Activated effector memory CD4-positive, alpha-beta T cell treated with anti-CD3 and anti-CD28 coated beads, Interleukin-2, amount 50 U/mL, for 16 hours (primary cell): ENCODE data around the gene CLDN19.

Experiments used
- DNase-seq: peaks from one replicate; pipeline ENCODE4 v3.0.0-alpha.2; 2020

The CLDN19 gene, protein sequence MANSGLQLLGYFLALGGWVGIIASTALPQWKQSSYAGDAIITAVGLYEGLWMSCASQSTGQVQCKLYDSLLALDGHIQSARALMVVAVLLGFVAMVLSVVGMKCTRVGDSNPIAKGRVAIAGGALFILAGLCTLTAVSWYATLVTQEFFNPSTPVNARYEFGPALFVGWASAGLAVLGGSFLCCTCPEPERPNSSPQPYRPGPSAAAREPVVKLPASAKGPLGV

DNA sequence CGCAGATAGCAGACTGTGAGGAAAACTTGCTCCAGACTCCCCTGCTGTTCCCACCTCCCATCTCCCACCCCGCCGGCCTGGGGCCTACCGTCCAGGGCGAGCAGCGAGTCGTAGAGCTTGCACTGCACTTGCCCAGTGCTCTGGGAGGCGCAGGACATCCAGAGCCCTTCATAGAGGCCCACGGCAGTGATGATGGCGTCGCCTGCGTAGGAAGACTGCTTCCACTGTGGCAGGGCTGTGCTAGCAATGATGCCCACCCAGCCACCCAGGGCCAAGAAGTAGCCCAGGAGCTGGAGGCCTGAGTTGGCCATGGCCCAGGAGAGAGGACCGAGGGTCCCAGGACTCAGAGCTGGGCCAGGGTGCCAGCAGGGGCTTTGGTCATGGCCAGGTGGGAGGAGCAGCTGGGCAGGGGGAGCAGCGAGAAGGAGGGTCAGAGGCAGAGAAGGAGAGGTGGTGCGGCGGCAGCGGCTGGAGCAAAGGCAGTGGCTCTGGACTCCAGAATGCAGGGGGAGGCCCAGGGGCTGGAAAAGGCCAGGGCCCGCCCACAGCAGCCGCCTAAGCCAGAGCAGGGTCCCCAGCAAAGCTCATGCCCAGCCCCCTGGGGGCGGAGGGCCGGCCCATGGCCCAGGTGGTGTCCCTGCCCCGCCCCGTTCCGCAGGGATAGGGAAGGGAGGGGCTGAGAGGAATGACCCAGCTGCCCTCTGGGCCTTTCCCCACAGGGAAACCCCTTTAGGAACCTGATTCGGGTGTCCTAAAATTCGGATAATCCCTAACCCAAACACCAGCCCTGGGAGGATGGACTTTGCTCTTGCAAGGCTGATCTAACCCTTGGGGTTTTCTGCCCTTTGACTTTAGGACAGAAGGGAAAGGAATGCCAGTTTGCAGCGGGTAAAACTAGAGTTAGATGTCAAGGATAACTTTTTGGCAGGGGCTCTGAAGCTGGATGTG lies at the start of gene CLDN19:
TSS of gene CLDN19 (minus strand) at position 484 of the 948 bp plus-strand sequence. CDS start at position 311, 173 bp downstream.
- no peak for DNase-seq

DNA sequence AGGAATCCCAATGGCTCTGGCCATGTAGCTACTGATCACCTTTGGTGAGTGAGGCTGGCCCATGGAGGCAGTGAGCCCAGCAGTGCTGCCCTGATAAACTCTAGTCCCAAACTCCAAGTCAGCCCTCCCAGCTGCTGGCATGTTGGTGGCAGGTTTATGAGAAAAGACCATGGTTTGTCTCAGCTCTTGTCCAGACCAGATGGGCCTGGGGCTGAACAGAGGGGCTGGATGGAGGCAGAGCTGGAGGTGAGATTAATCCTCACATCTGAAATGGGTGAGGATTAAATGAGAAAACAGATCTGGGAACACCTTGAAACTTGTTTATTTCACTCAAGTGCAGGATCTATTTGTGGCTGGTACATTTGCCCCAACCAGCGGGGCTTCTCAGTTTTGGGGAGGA lies 48.0 kb upstream of the CLDN19 start:
- no peak for DNase-seq

DNA sequence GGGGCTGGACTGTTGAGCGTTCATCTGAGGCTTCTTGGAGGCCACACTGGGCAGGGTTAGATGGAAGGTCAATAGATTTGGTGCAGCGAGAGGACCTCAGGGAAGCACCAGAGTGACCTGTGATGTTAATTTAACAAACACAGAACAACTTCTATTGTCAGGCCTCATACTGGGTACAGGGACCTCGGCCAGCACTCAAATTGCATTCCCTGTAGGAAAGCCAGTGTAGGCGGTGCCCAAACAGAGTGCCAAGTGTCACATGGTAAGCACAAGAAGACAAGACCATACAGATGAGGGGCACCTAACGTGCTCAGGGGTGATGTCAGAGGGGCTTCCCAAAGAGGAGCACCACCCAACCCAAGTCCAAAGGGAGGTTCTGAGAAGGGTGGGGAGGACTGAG lies 46.1 kb upstream of the CLDN19 start:
- DNase-seq: no peak

DNA sequence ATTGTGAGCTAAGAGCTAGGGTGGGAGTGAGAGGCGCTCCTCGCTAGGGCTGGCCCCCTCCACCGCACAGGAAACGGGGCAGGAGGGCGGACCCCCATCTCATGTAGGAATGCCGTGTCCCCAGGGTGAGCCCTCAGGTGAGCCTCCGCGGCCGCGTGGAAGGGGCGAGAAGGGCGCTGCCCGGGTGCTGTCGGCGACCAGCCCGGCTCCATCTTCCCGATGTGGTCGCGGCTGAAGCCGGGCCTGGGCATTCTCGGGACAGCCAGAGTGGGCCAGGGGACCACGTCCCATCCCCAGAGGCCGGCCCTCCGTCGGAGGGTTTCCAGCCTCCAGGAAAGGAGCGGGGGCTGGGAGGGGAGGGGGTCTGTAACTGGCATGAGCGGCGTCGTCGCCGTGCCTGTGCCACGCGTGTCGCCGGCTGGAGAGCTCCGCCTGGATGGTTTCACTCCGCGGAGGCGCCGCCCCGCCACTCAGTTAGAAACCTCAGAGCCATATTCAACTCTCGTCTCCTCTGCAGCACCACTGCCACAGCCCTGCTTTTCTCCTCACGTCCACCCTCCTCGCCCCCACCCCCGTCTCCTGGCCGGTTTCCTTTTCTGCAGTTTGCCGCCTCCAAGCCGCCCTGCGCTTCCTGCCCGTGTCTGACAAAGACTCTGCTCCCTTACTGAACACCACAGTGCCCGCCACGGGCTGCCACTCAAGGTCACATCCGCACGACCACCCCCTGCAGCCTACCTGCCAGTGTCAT lies 45.1 kb upstream of the CLDN19 start, which contains the start of gene TMEM269:
TSS of gene TMEM269 (plus strand) at position 46 of the 748 bp plus-strand sequence. CDS start 4,903 bp downstream, outside the sequence.
- DNase-seq: peak; percentile 81

DNA sequence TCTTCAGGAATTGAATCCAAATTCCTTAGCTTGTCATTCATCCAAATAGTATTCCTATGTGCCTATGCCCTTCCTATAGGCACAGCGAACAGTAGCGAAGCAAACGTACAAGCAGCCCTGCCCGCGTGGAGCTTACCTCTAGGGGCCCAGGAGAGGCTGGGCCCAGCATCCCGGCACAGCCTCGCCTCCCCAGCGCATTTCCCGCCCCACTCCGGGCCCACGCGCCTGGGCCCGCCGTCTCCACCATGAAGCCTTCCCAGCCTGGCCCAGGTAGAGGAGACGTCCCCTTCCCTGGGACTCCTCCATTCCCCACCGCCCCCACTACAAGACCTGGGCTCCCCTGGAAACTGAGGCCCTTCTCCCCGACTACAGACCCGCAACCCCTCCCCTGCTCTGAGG lies 44.5 kb upstream of the CLDN19 start:
- no peak for DNase-seq

DNA sequence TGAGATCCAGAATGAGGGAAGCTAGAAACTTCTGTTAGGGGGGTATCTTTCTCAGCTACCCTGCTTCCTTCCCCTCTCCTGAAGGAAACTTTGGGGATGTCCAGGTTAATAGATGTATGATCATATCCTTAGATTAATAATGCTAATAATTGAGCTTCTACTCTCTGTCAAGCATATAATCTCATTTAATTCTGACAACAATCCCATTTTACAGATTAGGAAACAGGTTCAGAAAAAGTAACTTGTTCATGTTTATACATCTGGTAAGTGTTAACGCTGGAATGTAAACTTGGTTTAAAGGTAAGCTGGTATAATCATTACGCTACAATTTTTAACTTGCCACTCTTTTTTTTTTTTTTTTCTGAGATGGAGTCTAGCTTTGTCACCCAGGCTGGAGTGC lies 43.1 kb upstream of the CLDN19 start:
- no peak for DNase-seq

DNA sequence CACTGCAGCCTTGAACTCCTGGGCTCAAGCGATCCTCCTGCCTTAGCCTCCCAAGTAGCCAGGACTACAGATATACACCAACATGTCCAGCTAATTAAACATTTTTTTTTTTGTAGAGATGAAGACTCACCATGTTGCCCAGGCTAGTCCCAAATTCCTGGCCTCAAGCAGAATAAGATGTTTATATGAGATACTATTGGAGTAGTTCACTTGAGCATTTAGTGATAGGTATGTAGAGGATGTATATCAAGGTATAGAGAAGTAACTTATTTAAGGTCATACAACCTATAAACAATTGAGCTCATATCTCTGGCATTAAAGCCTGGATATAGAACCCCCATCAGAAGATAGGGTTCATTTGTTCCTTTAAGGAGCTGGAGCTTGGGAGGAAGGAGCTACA lies 40.1 kb upstream of the CLDN19 start:
- DNase-seq: no peak

DNA sequence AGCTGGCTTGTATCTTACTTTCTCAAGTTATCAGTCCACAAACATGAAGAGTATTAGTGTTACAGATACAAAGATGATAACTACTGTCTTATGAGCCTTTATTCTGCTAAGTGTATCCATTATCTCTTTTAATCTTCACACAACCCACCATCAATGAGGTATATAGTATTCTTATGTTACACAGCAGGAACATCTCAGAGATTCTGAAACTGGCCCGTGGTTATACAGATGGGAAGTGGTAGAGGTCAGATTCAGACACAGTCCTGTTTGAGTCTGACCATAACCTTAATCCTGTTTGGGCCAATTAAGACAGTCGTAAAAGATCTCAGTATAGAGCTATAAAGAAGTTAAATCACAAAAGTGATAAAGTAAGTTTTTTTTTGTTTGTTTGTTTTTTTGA lies 39.7 kb upstream of the CLDN19 start:
- DNase-seq: no peak

DNA sequence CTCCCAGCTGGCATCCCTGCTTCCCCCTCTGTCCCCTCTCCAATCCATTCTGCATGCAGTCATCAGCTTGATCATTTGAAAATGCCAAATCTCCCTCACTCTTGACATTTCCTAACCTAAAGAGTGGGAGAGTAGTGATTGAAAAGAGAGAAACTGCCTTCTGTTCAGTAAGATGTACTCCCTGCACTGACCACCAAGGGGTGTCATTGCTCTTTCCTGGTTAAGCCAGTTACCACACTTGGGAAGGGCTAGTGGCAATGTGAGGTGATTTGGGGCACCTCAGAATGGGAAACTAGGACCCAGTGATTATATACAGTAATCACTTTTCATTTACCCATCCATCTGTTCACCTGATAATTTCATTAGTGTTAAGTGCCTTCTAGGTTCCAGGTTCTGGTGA lies 37.8 kb upstream of the CLDN19 start:
- no peak for DNase-seq

DNA sequence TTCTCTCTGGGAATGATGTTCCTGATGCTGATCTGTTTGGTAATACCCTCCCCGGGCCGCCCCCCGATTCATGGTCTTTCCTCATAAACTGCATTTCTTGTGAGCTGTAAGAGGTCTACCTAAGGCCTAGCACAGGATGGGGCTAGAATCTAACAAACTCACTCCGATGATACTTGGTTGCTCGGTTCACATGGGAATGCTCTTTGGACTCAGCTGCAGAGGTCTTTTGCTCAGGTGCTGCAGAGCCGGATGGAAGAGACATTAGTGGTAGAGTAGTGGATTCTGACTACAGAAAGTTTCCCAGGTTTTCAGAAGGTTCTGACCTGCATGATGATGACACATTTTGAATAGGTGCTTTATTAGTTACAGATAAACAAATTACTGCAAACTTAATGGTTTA lies 36.5 kb upstream of the CLDN19 start:
- no peak for DNase-seq

DNA sequence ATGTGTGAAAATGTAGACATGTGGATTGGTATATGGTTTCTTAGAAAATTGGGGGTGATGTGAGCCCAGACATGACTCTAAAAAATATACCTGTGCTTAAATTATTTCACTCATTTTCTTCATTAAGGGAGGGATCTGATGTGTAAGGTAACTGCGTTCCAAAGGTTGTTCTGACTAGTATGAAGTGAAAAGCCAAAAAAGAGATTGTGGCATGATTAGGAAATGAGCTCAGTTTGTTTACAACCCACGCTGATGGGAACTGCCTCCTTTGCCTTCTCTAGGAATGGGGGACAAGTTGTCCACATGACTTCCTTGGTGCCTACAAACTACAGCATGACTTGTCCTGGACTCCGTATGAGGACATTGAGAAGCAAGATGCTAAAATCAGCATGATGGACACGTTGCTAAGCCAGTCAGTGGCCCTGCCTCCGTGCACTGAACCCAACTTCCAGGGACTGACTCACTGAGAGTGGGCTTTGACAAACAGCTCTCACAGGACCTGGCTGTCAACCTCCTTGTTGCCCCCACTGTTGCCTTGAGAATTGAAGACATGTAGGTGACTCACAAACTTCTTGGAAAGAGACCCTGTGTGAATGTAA lies 35.0 kb upstream of the CLDN19 start:
- no peak for DNase-seq

DNA sequence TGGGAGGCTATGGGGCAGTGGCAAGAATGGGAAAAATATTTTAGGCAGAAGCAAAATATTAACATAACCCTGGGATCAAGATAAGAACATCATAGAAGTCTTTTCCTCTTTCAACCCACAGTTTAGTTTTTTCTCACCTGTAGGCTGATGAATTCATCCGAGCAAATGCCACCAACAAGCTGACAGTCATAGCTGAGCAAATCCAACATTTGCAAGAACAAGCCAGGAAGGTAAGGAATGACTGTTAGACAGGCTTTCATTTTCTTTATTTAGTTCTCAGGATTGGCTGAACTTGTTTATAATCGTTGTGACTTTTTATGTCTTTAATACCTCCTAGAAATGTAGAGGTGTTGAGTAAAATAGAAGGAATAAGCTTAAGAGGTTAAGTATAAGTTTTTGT lies 33.4 kb upstream of the CLDN19 start:
- no peak for DNase-seq

DNA sequence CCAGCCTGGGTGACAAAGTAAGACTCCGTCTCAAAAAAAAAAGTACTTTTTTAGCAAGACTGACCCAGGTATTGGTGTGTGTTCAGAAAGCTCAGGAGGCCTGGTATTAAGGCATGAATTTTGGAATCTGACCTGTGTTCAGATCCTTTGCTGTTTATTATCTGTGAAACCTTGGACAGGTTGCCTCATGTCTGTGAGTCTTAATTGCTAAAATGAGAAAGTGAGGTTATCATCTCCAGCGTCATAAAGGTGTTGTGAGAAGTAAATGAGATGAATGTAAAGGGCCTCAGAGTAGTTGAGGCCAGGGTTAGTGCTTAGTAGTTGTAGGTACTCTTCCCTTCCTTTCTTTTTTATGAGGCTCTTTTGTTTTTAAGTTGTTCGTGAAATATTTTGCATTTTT lies 29.8 kb upstream of the CLDN19 start:
- DNase-seq: no peak

DNA sequence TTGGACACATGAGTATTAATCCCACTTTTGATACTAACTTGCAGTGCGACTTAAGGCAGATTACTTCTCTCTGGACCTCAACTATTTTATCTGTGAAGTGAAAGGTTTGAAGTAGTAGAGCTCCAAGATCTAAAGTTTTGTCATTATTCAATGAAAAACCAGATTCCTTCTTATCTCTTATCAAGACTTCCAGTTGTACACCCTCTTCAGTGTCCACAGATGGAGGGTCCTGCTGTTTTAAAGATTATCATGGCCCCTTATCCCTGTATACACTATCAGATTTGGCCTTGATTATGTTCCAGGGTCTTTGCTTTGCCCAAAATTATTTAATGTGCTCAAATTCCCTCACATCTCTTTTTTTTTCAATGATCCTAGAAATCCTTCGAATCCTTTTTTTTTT lies 28.1 kb upstream of the CLDN19 start:
- no peak for DNase-seq

DNA sequence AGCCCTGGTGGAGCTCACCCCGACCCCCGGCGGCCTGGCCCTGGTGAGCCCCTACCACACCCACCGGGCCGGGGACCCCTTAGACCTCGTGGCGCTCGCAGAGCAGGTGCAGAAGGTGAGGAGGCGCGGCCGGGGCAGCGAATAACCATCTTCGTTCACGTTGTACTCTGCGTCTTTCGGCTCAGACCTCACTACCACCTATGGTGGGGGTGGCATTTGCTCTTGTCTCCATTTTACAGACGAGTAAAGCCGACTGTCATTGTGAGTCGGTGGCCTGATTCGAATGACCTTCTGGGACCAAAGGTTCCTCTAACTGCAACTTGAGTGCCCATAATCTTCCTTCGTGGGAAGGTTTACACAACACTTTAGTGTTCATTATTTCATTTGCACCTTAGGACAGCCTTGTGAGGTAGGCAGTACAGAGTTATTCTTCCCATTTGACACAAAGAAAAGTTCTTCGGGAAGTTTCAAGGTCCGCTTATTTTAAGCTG lies 27.5 kb upstream of the CLDN19 start:
- no peak for DNase-seq

DNA sequence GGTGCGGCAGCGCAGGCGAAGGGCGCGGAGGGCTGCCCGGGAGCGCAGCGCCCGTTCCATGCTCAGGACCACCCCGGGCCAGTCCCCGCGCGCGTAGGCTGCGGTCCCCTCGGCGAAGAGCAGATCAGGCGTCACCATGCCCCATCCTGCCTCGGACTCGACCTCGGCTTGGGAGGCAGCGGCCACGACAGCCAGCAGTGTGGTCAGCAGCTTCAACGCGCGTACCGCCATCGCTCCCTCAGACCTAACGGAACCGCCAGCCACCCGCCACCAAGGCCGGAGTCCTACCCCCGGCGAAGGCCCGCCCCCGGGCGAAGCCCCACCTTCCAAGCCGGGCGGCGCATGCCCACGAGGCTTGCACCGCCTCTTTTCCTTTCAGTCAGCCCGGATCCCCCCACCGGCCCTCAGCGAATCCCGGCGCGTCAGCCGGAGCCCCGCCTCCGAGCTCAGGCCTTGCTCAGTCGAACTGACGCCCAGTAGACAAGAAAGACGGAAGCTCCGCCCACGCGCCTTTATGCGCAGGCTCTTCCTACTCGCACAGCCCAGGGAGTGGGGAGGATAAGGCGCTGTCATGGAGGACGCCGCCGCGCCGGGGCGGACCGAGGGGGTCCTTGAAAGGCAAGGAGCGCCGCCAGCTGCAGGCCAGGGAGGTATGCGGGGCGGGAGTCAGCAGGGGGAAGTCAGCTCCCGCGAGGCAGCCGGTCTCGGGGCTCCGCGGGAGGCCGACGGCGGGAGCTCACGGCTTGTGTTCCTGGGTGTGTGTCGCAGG lies 26.9 kb upstream of the CLDN19 start, which contains the start of the genes C1orf50 and P3H1:
TSS of gene C1orf50 (plus strand) at position 509 of the 769 bp plus-strand sequence. CDS start at position 572, 63 bp downstream.
TSS of gene P3H1 (minus strand) at position 288 of the 769 bp plus-strand sequence. CDS start at position 231, 57 bp downstream.
- DNase-seq: peak; percentile 100

DNA sequence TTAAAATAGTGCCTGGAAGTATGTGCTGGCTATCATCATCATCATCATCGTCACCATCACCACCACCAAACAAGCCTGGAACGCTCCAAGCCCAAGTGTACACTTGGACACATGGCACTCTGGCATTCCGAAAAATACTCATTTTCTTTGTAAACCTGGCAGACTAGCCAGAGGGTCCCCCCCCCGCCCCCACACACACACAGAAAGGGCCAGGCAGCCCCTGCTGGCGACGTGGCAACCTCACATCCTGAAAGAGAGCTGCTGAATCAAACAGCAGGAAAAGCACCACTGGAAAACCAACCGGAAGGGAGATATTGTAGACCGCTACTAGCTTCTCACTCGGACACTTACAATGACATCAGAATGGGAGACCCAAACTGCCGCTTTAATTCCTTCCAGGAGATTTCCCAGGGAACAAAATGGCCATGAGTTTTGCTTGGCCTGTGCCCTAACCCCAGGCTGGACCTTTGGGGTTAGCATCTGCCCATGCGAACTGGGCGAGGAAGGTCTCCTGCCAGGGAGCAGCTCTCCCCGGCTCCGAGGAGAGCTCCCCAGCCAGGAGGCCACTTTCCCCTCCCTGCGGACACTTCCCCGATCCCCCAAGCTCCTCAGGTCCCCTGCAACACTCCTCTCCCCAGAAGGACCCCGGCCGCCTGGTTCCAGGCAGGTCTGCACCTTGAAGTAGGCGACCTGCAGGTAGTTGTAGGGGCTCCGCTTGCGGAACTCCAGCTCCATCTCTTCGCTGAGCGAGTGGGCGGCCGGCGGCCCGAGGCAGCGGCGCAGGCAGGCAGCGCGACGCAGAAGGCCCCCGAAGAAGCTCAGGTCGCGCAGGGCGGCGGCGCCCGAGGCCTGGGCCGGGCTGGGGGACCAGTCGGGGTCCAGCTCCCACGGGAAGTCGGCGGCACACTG lies 26.1 kb upstream of the CLDN19 start:
- peak; percentile 82 for DNase-seq

DNA sequence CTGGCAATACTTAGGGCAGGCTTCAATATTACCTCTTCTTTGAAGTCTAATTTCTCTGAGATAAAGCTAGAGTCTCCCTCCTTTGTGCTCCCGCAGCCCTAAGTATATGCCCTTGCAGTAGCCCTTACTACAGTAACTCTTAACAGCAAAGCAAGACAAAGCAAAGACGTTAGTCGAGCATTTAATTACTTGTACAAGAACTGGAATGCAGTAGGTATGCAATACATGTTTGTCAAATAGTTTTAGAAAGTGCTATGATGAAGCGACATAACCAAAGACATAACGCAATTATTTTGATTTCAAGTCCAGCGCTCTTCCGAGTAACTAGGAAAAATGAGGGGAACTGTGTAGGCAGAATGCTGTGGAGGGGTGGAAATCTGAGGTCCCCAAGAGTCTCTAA lies 25.2 kb upstream of the CLDN19 start:
- DNase-seq: no peak

DNA sequence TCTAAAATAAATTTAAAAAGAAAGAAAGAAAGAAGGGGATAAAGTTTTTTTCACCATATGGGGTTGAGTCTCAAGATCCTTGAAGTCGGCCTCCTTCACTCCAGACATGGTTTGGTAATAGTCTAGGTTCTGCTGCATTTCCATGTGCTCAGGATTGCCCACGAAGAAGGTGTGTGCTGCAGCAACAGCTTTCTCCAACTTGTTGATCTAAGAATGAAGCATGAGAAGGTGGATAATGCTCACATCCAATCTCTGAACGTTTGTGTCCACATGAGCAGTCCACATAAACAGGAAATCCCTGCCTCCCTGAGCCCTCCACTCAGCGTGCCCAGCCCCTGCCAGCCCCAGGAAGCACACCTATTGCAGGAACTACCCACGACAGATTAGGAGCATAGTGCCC lies 22.2 kb upstream of the CLDN19 start:
- DNase-seq: no peak

DNA sequence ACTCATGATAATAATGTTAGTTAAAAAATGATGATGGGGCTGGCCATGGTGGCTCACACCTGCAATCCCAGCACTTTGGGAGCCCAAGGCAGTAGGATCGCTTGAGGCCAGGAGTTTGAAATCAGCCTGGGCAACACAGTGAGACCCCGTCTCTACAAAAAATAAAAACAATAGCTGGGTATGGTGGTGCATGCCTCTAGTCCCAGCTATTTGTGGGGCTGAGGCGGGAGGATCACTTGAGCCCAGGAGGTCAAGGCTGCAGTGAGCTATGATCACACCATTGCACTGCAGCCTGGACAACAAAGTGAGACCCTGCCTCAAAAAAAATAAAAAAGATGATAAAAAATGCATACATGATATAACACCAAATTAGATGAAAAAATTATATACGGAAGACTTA lies 21.5 kb upstream of the CLDN19 start:
- no peak for DNase-seq

DNA sequence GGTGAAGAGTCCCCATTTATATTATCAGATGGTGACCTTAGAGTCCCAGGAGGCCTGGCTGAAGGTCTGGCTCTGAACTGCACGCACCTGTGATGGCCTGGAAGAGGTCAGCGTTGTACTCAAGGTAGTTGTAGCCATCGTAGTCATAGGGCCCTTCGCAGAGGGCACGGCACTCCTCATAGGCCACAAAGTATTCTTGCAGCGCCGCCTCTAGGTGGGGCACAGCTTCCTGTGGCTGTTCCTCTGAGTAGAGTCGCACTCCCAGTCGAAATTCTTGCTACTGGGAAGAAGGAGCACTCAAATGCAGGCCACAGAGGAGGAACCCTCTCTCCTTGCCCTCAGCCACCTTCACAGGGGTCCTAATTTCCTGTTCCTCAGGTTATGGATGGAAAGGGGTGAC lies 19.1 kb upstream of the CLDN19 start:
- DNase-seq: no peak
